Measurements from ENCODE around the gene BSND.
"Not testable (repeated sequence)": the region's sequence is repeated elsewhere in the genome, so short reads cannot be mapped to it uniquely, and the experiment has no call there.

BSND gene

DNA sequence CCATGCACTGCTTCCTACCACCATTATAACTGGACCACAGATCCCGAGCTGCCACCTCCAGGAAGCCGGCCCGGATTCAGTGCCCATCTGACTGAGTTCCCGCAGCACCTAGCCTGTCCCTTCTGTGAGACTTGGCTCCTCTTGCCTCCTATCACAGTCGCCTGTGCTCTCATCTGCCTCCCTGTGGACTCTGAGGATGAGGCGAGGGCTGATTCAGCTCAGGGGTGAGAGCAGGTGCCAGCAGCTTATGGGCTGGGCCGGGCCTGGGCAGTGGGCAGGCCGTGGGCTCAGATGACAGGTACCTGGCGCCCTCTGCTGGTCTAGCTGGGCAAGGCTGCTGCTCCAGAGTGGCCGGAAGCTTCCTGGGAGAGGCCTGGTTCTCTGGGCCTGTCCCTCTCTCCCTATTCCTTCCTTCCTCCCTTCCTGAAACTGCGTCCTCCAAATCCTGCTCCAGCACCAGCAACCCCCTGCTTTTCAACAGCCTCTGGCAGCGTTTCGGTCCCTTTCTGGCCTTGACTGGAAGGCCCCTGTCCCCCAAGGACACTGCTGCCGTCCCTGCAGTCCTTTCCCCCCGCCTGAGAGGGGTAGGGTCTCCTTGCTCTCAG, 23.3 kb downstream of the BSND start:
- peak; percentile 70 for DNase-seq (ENCODE audit: low read depth)

DNA sequence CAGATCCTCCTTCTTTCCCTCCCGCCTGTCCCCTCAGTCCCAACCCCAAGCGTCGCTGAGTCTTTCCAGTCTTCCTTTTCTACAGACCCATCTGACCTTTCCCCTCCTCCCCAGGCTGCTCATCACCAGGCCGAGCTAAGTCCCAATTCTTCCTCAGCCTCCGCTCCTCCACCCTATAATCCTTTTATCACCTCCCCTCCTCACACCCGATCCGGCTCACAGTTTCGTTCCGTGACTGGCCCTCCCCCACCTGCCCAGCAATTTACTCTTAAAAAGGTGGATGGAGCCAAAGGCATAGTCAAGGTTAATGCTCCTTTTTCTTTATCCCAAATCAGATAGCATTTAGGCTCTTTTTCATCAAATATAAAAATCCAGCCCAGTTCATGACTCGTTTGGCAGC, 25.4 kb downstream of the BSND start:
- not testable (repeated sequence) for DNase-seq (ENCODE audit: low read depth)

DNA sequence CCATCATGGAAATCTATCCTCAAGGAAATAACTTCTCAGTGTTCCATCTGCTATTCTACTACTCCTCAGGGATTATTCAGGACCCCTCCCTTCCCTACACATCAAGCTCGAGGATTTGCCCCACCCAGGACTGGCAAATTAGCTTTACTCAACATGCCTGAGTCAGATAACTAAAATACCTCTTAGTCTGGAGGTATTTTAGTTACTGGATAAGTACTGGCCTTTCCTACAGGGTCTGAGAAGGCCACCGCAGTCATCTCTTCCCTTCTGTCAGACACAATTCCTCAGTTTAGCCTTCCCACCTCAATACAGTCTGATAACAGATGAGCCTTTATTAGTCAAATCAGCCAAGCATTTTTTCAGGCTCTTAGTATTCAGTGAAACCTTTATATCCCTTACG, 27.9 kb downstream of the BSND start:
- not testable (repeated sequence) for DNase-seq (ENCODE audit: low read depth)

DNA sequence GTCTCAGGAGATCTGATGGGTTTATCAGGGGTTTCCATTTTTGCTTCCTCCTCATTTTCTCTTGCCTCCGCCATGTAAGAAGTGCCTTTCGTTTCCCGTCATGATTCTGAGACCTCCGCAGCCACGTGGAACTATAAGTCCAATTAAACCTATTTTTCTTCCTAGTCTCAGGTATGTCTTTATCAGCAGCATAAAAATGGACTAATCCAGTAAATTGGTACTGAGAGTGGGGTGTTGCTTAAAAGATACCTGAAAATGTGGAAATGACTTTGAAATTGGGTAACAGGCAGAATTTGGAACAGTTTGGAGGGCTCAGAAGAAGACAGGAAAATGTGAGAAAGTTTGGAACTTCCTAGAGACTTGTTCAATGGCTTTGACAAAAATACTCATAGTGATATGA, 32.4 kb downstream of the BSND start:
- not testable (repeated sequence) for DNase-seq (ENCODE audit: low read depth)

DNA sequence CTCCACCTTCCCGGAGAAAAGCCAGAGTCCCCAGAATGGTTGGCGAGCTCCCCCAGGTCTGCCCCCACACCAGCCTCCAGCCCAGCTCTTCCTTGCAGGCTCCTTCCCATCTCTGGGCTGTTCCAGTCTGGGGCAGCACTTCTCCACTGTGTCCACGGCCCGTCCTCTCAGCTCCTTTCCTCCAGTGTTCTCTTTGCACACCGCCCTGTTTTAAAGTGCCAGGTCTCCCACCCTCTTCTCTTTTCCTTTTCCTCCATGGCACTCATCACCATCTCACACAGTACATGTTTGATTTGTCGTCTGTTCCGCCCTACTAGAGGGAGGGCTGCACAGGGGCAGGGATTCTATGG, 34.5 kb downstream of the BSND start:
- DNase-seq (ENCODE audit: low read depth), result no peak

DNA sequence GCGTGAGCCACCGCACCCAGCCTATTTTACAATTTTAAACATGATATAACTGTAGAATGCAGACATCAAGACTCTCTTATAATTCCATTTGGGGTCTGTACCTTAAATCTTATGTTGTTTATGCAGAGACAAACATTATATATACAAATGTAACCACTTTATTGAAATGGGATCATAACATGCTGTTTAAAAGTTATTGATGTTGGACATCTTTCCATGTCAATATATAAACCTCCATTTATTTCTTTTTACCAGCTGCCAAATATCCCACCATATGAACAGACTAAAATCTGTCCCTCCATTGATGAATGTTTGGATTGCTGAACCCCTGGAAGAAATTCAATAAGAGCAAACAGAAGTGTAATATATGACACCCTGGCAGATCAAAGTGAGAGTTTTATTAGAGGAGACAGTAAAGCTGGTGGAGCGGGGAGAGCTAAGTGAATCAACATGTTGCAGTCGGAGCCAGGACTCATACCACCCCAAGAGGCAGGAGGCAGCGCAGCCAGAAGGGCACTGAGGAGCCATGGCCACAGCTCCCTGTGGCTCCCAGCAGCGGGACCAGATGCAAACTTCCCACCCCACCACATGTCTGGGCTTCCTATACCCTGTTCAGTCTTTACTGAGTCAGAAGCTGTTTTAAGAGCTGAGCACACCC, 35.9 kb downstream of the BSND start:
- DNase-seq (ENCODE audit: low read depth), result no peak

DNA sequence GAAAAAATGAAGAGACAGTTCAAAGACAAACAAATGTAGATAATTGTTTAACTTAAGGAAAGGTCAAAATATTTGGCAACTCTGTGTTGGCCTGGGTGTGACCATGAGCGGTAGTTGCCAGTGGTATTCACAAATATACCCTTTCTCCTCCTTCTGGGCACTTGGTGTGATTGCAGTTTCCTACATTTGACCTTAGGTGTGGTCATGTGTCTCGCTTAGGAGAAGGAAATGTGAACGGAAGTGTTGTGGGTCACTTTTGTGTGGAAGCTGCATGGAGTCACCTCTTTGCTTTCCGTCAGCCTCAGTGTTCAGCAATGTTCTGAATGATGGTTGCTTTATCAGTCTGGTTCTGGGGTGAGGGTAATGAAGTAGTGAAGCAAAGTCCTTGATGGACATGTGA, 37.2 kb downstream of the BSND start:
- no peak for DNase-seq (ENCODE audit: low read depth)

DNA sequence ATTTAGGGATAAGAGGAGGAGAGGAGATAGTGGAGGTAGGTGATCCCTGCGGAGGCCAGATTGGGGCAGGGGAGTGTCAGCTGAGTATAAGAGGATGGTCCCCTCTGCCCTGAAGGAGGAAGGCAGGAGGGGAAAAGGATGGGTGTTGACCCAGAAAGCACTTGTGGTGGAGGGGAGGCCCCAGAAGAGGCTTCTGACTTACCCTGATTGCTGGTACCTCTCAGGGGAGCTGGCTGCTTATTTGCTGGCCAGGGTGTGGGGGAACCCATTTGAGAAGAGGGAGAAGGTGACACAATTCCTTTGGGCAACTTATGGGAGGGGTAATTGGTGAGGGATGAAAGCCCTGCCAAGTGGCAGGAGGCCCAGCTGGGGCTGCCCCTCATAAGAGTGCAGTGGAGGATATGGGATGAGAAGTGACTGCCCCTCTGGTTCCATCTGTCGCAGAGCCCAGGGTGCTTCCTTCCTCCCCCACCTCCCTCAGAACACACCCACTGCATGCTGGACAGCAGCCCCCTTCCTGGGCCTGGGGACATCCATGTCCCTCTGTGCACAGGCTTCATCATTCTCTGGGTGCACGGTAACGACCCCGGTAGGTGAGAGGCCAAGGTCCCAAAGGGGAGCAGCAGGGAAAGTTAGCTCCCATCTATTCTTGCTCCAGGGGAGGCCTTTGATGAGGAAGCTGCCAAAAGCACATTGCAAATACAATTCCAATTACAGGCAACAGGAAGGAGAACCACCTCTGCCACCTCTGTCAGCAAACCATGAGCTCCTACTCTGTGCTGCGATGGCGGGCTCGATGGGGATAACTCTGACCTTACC, 39.2 kb downstream of the BSND start:
- no peak for DNase-seq (ENCODE audit: low read depth)

DNA sequence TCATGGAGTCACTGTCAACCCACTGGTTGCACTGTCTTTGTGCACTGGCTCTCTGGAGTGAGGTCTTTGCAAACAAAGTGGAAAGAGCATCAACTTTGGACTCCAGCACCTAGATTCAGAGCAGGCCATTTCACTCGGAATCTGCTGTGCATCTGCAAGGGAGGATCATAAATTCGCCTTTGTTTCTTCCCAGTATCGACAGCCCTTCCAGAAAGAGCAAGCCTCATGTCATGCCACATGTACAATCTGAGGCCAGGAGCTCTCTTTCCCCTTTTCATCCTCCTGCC, 39.8 kb downstream of the BSND start:
- DNase-seq (ENCODE audit: low read depth), result no peak

DNA sequence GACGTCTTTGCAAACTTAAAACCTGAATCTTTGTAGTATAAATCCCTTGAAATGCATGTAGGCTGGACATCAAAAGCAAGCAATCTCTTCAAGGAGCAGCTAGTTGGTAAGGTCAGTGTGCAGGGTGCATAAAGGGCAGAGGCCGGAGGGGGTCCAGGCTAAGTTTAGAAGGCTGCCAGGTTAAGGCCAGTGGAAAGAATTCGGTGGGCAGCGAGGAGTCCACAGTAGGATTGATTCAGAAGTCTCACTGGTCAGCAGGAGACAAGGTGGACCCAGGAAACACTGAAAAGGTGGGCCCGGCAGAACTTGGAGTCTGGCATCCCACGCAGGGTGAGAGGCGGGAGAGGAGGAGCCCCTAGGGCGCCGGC, 40.2 kb downstream of the BSND start:
- no peak for DNase-seq (ENCODE audit: low read depth)

DNA sequence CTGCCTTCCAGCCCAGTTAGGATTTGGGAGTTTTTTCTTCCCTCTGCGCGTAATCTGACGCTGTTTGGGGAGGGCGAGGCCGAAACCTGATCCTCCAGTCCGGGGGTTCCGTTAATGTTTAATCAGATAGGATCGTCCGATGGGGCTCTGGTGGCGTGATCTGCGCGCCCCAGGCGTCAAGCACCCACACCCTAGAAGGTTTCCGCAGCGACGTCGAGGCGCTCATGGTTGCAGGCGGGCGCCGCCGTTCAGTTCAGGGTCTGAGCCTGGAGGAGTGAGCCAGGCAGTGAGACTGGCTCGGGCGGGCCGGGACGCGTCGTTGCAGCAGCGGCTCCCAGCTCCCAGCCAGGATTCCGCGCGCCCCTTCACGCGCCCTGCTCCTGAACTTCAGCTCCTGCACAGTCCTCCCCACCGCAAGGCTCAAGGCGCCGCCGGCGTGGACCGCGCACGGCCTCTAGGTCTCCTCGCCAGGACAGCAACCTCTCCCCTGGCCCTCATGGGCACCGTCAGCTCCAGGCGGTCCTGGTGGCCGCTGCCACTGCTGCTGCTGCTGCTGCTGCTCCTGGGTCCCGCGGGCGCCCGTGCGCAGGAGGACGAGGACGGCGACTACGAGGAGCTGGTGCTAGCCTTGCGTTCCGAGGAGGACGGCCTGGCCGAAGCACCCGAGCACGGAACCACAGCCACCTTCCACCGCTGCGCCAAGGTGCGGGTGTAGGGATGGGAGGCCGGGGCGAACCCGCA, 40.8 kb downstream of the BSND start, which contains the start of gene PCSK9:
Gene PCSK9, plus strand, starts transcription at position 207 of the 741 bp plus-strand sequence. Its CDS starts 290 bp downstream, at position 497.
- no peak for DNase-seq (ENCODE audit: low read depth)

DNA sequence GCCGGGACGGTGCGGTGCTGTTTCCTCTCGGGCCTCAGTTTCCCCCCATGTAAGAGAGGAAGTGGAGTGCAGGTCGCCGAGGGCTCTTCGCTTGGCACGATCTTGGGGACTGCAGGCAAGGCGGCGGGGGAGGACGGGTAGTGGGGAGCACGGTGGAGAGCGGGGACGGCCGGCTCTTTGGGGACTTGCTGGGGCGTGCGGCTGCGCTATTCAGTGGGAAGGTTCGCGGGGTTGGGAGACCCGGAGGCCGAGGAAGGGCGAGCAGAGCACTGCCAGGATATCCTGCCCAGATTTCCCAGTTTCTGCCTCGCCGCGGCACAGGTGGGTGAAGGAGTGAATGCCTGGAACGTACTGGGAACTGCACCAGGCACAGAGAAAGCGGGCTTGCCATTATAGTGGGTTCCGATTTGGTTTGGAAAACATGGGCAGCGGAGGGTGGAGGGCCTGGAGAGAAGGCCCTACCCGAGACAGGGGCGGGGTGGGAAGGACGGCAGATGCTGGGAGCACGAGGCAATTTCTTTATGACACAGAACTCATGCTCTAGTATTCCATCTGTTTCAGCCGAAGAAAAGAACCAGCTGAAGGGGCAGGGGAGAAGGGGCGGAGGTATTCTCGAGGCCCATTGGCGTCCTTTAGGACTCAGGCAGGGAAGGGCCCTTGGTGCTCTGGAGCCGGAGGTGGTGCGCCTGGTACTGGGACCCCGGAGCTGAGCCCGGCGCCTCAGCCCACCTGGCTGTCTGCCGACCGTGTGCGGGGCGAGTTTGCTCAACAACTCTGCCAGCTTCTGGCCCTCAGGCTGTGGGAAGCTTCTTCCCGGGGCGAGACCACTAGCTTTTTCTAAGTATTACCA, 41.6 kb downstream of the BSND start:
- DNase-seq (ENCODE audit: low read depth), result no peak

DNA sequence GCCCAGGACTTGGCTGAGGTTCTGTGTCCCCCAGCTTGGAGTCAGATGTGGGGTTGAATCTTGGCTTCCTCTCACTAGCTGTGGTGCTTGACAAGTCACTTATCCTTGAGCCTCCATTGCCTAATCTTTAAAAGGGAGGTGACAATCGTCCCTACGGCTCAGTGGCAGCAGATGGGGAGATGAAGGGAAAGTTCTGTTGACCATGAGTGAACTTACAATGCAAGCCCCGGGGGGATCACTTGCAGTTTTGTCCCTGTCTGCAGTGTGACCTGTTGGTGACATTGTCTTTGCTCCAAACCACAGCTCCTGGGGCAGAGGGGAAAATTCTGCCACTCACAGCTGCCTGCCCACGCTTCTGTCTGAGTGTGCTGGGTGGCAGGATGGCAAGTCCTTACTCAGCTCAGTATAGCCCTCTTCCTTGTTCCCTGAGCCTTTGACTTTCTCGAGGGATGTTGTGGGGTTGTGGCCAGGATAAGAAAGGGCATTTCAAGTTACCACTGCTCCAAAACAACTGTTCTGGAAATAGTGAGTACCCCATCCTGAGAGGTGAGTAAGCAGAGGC, 42.3 kb downstream of the BSND start:
- DNase-seq (ENCODE audit: low read depth), result no peak

DNA sequence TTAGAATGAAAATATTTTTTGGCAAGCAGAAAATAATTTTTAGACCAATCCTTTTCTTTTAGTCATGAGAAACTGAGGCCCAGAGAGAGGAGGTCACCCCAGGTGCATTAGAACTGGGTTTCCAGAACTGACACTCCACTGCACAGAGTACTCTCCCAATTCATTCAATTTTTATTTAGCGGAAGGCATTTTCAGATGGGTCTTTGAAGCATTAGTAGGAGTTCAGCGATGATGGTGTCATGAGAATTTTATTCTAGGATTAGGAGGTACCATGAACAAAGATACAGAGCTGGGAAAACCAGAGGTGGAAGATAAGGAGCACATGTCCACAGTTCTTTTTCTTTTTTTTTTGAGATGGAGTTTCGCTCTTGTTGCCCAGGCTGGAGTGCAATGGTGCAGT, 42.9 kb downstream of the BSND start:
- DNase-seq (ENCODE audit: low read depth), result no peak

DNA sequence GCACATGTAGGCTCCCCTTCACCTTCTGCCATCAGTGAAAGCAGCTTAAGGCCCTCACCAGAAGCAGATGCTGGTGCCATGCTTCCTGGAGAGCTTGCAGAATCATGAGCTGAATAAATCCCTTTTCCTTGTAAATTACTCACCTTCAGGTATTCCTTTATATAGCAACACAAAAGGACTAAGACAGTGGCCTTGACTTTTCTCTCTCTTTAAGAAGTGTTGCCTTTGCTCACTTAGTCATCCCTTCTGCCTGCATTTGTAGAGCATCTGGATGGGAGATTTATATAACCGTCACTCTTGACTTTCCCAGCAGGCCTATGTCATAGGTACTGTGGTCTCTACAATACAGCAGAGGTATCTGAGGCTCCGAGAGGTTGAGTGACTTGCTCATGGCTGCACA, 44.3 kb downstream of the BSND start:
- DNase-seq (ENCODE audit: low read depth), result no peak

DNA sequence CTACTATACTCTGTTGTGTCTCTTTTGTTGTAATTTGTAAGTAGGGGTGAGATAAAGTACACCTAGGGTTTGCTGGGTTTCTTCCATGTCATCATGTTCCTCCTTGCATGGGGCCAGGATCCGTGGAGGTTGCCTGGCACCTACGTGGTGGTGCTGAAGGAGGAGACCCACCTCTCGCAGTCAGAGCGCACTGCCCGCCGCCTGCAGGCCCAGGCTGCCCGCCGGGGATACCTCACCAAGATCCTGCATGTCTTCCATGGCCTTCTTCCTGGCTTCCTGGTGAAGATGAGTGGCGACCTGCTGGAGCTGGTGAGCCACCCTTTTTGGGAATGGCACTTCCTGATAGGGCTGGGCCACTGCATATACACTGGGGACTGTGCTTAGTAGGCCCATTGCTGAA, 45.0 kb downstream of the BSND start:
- no peak for DNase-seq (ENCODE audit: low read depth)

DNA sequence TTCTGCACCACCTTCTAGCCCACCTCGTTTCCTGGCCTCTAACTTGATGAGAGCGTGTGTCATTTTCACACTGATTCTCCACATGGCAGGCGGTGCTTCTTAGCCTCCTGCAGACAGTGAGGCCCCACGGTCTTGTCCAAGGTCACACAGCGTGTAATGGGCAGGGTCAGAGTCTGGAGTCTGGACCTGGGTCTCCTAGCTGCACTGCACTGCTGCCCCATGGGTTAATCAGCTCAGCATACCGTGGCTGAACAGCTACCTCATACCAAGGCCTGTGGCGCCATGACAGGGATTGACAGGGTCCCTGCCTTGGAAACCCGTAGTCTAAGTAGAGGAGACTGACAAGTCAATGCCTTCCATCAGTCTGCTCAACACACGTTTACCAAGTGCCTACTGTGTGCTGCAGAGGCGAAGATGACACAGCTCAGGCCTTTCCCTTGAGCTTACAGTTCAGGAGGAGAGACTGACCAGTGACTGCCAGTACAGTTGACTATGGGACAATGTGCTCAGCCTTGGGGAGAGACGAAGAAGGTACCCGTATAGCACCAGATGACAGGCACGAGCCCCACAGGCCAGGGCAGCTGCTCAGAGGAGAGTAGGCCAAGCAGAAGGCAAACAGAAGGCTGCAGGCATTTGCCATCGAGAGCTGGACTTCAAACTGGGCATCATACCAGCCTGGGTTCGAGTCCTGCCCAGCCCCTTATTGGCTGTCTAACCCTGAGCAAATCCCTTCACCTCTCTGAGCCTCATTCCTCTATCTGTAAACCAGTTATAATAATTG, 46.1 kb downstream of the BSND start:
- no peak for DNase-seq (ENCODE audit: low read depth)

DNA sequence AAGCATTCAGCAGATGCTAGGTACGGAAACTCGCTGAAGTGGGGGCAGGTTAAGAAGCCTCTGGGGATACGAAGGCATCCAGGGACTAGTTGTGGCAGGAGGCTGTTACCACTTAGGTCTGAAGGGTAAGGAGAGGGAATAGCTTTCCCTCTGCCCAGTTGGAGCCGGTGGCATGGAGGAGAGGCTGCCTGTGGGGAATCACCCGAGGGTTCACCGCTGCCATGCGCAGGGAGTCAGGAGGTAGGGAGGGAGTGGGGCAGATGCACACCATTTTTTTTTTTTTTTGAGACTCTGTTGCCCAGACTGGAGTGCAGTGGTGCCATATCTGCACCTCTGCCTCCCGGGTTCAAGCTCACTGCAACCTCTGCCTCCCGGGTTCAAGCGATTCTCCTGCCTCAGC, 46.7 kb downstream of the BSND start:
- no peak for DNase-seq (ENCODE audit: low read depth)

DNA sequence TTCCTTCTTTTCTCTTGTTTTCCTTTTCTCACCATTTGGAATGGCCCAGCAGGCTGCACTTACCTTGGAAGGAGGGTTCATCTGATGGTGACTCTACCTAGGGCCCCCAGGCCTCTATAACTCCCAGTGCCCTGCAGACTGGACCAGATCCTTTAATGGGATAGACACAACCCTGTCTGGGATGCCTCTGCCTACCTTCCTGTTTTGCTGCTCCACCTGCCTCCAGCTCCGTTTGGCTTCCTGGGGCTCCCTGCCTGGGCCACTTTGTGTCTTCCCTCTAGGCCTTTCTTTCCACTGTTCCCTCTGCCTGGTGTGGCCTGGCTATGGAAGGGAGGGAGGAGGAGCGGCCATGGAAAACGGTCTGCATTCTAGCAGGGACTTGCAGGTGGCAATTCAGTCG, 48.1 kb downstream of the BSND start:
- no peak for DNase-seq (ENCODE audit: low read depth)

DNA sequence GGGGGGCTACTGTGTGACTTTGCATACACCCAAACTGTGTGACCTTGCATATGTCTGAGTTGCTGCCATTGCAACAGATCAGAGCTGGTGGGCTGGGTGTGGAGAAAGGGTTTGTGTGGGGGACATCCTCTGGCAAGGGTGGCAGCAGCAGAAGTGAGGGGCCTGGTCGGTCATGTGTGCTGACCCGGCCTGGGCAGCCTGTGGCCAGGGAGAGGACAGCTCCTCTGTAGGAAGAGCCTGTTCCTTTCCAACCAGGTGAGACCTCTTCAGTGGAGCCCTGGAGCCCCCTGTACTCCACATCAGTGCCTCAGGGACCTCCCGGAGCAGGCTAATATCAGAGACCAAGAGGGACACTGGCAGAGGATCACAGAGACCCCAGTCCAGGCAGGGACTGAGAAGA, 48.9 kb downstream of the BSND start:
- no peak for DNase-seq (ENCODE audit: low read depth)
